ENCODE results near the gene POTEB3. TPM values are rescaled to one million over a fixed set of nuclear protein-coding genes. Genes with fewer than 3 reads are reported as not detected.
"Not testable (repeated sequence)": the region's sequence is repeated elsewhere in the genome, so short reads cannot be mapped to it uniquely, and the experiment has no call there.

The POTEB3 gene
- total and polyA plus RNA-seq, 9 of the 15 experiments (the other 6 are each of a cell fraction or from before 2014, with no cell fraction given), result not detected

DNA sequence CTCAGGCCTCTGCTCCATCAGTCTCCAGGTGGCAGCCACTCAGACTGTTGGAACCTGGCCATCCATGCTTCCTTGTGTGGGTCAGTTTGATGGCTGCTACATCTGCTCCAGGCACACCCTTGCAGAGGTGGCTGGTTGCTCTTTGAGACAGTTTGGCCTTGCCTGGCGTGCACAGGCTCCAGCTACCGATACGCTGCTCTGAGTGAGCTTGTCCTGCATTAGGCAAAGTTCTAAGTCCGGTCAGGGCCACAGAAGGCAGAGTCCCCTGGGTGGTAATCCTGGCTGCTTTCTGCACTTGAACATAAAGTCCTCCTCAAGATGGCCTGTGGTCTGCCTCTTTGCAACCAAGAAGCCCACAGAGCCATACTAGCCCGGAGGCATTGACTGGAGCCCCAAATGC lies 41.8 kb downstream of the POTEB3 start:
- in situ Hi-C loops (cut with MboI); intact Hi-C loops (cut with micrococcal nuclease); FAIRE-seq: not testable (repeated sequence)

DNA sequence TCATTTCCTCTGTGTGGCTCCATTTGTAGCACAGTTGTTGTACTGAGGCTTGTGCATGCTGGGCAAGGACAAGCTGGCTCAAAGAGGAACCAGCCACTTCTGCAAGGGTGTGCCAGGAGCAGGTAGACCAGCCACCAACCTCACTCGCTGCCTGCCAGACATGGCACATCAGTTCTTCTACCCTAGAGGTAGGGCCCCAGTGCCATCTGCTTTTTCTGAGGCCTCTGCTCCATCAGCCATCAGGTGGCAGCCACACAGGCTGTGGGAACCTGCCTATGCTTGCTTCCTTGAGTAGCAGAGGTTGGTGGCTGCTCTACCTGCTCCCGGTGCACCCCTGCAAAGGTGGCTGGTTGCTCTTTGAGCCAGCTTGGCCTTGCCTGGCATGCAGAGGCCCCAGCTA lies 42.6 kb downstream of the POTEB3 start:
- H3K27ac ChIP-seq (ENCODE audit: extremely low read depth, low read depth, low read length); CTCF ChIA-PET (ENCODE audit: low intra/inter-chr PET ratio); H3K4me3 ChIP-seq; H4K20me1 ChIP-seq (replicated peaks; ENCODE audit: control insufficient read depth, insufficient read depth, low read length); BruUV-seq (replicated peaks); H3K79me2 ChIP-seq (ENCODE audit: control insufficient read depth, insufficient read depth, low read length); FAIRE-seq; DNase-seq (ENCODE audit: extremely low read depth in 1 of 4, low spot score in 3 of 4); H3K9me3 ChIP-seq (replicated peaks; ENCODE audit: control insufficient read depth, insufficient read depth, low read depth, low read length); H3K4me1 ChIP-seq (replicated peaks in 1 of 2; ENCODE audit: control insufficient read depth in 2 of 2, insufficient read depth in 2 of 2, low read length in 2 of 2); H3K9me1 ChIP-seq (ENCODE audit: control insufficient read depth, insufficient read depth, low read length); H3K9ac ChIP-seq (ENCODE audit: insufficient read depth in 1 of 2, low read depth in 2 of 2, low read length in 2 of 2); in situ Hi-C loops (cut with MboI); POLR2A ChIA-PET; ATAC-seq; intact Hi-C loops (cut with micrococcal nuclease); H2AFZ ChIP-seq (ENCODE audit: low read depth, low read length); H3K4me2 ChIP-seq (ENCODE audit: insufficient read depth, low read length); H3K36me3 ChIP-seq (ENCODE audit: control insufficient read depth, insufficient read depth, low read length); H3K27me3 ChIP-seq (ENCODE audit: control insufficient read depth in 2 of 2, insufficient read depth in 2 of 2, low read length in 2 of 2): not testable (repeated sequence)
- WGBS (ENCODE audit: insufficient coverage, low coverage, missing lambda C conversion rate), result 0% methylated on average over 1 of the region's 2 CpGs

More for the DNA sequence above, 41.8 kb downstream of the POTEB3 start:
- H3K36me3 ChIP-seq (ENCODE audit: control insufficient read depth, insufficient read depth, low read length); H3K27ac ChIP-seq (ENCODE audit: extremely low read depth, low read depth, low read length); POLR2A ChIA-PET; H2AFZ ChIP-seq (ENCODE audit: low read depth, low read length); DNase-seq (ENCODE audit: extremely low read depth in 1 of 4, low spot score in 3 of 4); H3K9me1 ChIP-seq (ENCODE audit: control insufficient read depth, insufficient read depth, low read length); H3K4me2 ChIP-seq (ENCODE audit: insufficient read depth, low read length); CTCF ChIA-PET (ENCODE audit: low intra/inter-chr PET ratio); H3K27me3 ChIP-seq (ENCODE audit: control insufficient read depth in 2 of 2, insufficient read depth in 2 of 2, low read length in 2 of 2); H3K9me3 ChIP-seq (replicated peaks; ENCODE audit: control insufficient read depth, insufficient read depth, low read depth, low read length); H4K20me1 ChIP-seq (replicated peaks; ENCODE audit: control insufficient read depth, insufficient read depth, low read length); BruUV-seq (replicated peaks); H3K79me2 ChIP-seq (ENCODE audit: control insufficient read depth, insufficient read depth, low read length); H3K9ac ChIP-seq (ENCODE audit: insufficient read depth in 1 of 2, low read depth in 2 of 2, low read length in 2 of 2); ATAC-seq; H3K4me3 ChIP-seq; H3K4me1 ChIP-seq (replicated peaks in 1 of 2; ENCODE audit: control insufficient read depth in 2 of 2, insufficient read depth in 2 of 2, low read length in 2 of 2): not testable (repeated sequence)
- no CpG with 5 or more reads among the region's 5 CpGs for WGBS (ENCODE audit: insufficient coverage, low coverage, missing lambda C conversion rate)

GRCh38 chr15:21397186-21397585 lies 43.1 kb downstream of the POTEB3 start:
- H3K4me2 ChIP-seq (ENCODE audit: insufficient read depth, low read length); H3K9me3 ChIP-seq (replicated peaks; ENCODE audit: control insufficient read depth, insufficient read depth, low read depth, low read length); H3K27ac ChIP-seq (ENCODE audit: extremely low read depth, low read depth, low read length); H3K36me3 ChIP-seq (ENCODE audit: control insufficient read depth, insufficient read depth, low read length); H2AFZ ChIP-seq (ENCODE audit: low read depth, low read length); H3K4me1 ChIP-seq (replicated peaks in 1 of 2; ENCODE audit: control insufficient read depth in 2 of 2, insufficient read depth in 2 of 2, low read length in 2 of 2); intact Hi-C loops (cut with micrococcal nuclease); FAIRE-seq; H3K9me1 ChIP-seq (ENCODE audit: control insufficient read depth, insufficient read depth, low read length); BruUV-seq (replicated peaks); ATAC-seq; H4K20me1 ChIP-seq (replicated peaks; ENCODE audit: control insufficient read depth, insufficient read depth, low read length); POLR2A ChIA-PET; H3K9ac ChIP-seq (ENCODE audit: insufficient read depth in 1 of 2, low read depth in 2 of 2, low read length in 2 of 2); DNase-seq (ENCODE audit: extremely low read depth in 1 of 4, low spot score in 3 of 4); H3K27me3 ChIP-seq (ENCODE audit: control insufficient read depth in 2 of 2, insufficient read depth in 2 of 2, low read length in 2 of 2); in situ Hi-C loops (cut with MboI); H3K79me2 ChIP-seq (ENCODE audit: control insufficient read depth, insufficient read depth, low read length); CTCF ChIA-PET (ENCODE audit: low intra/inter-chr PET ratio); H3K4me3 ChIP-seq: not testable (repeated sequence)
- WGBS (ENCODE audit: insufficient coverage, low coverage, missing lambda C conversion rate), result no CpG with 5 or more reads among the region's 2 CpGs

GRCh38 chr15:21385961-21386360 lies 54.3 kb downstream of the POTEB3 start:
- BruUV-seq (replicated peaks); H2AFZ ChIP-seq (ENCODE audit: low read depth, low read length); H4K20me1 ChIP-seq (replicated peaks; ENCODE audit: control insufficient read depth, insufficient read depth, low read length); H3K9ac ChIP-seq (ENCODE audit: insufficient read depth in 1 of 2, low read depth in 2 of 2, low read length in 2 of 2); CTCF ChIA-PET (ENCODE audit: low intra/inter-chr PET ratio); POLR2A ChIA-PET; H3K4me2 ChIP-seq (ENCODE audit: insufficient read depth, low read length); H3K9me1 ChIP-seq (ENCODE audit: control insufficient read depth, insufficient read depth, low read length); in situ Hi-C loops (cut with MboI); H3K4me3 ChIP-seq; H3K9me3 ChIP-seq (replicated peaks; ENCODE audit: control insufficient read depth, insufficient read depth, low read depth, low read length); ATAC-seq; intact Hi-C loops (cut with micrococcal nuclease); H3K4me1 ChIP-seq (replicated peaks in 1 of 2; ENCODE audit: control insufficient read depth in 2 of 2, insufficient read depth in 2 of 2, low read length in 2 of 2); DNase-seq (ENCODE audit: extremely low read depth in 1 of 4, low spot score in 3 of 4); H3K36me3 ChIP-seq (ENCODE audit: control insufficient read depth, insufficient read depth, low read length); H3K79me2 ChIP-seq (ENCODE audit: control insufficient read depth, insufficient read depth, low read length); H3K27ac ChIP-seq (ENCODE audit: extremely low read depth, low read depth, low read length); FAIRE-seq; H3K27me3 ChIP-seq (ENCODE audit: control insufficient read depth in 2 of 2, insufficient read depth in 2 of 2, low read length in 2 of 2): not testable (repeated sequence)
- no CpG with 5 or more reads among the region's 25 CpGs for WGBS (ENCODE audit: insufficient coverage, low coverage, missing lambda C conversion rate)

Measured in K562 (cell line).